HG02763 (cell line): ENCODE results near the gene LIN28B.
"Not testable (repeated sequence)": the region's sequence is repeated elsewhere in the genome, so short reads cannot be mapped to it uniquely, and the experiment has no call there.

Experiments
- ATAC-seq: cut with Tn5 transposase; IDR thresholded peaks from one replicate; pipeline ENCODE4 v1.9.1; 2021; ENCODE audit warnings: mild to moderate bottlenecking, moderate library complexity; ENCODE audit not compliant: unreplicated experiment

LIN28B gene

GRCh38 chr6:105005451-105005850, 48.5 kb downstream of the LIN28B start:
- ATAC-seq = no peak

DNA sequence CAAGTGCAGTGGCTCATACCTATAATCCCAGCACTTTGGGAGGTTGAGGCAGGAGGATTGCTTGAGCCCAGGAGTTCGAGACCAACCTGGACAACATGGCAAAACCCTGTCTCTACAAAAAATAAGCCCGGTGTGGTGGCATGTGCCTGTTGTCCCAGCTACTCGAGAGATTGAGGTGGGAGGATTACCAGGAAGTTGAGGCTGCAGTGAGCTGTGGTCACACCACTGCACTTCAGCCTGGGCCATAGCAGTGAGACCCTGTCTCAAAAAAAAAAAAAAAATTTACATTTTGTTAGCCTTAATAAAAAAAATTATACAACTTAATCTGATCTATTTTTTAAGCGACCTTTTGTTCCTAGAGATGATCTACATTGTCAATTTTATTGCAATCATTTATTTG, 56.6 kb downstream of the LIN28B start:
- ATAC-seq = not testable (repeated sequence)

DNA sequence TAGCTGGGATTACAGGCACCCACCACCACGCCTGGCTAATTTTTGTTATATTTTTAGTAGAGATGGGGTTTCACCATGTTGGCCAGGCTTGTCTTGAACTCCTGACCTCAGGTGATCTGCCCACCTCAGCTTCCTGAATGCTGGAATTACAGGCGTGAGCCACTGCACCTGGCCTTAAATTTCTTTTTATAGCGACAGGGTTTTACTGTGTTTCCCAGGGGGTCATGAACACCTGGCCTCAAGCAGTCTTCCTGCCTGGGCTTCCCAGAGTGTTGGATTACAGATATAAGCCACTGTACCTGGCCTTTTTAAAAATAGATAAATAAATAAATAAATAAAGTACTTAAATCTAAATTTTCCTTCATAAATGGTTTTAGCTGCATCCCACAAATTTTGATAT, 57.5 kb downstream of the LIN28B start:
- no peak for ATAC-seq

- ATAC-seq = no peak
These were observed 58.0 kb downstream of the LIN28B start for GRCh38 chr6:105014954-105015353.

GRCh38 chr6:105015482-105015881, 58.6 kb downstream of the LIN28B start:
- no peak for ATAC-seq

- no peak for ATAC-seq
These were observed 62.4 kb downstream of the LIN28B start for GRCh38 chr6:105019285-105019684.

- no peak for ATAC-seq
These were observed 64.5 kb downstream of the LIN28B start for GRCh38 chr6:105021399-105021798.

DNA sequence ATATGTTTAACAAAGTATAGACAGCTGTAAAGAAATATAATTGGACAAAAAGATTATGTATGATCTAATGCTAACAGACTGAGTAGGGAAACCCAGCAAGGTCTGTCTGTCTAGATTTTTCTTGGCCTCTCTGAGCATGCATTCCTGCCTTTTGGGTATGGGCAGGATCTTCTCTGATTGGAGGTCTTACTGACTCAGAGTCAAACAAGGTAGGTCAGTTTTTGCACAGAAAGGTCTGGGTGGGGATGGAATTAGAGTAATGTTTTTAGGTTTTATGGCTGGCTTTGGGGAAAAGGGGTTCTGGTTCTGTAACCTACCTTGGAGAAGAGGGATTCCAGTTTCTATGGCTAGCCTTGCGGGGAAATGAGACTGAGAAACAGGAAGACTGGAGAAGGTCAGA, 65.5 kb downstream of the LIN28B start:
- no peak for ATAC-seq

DNA sequence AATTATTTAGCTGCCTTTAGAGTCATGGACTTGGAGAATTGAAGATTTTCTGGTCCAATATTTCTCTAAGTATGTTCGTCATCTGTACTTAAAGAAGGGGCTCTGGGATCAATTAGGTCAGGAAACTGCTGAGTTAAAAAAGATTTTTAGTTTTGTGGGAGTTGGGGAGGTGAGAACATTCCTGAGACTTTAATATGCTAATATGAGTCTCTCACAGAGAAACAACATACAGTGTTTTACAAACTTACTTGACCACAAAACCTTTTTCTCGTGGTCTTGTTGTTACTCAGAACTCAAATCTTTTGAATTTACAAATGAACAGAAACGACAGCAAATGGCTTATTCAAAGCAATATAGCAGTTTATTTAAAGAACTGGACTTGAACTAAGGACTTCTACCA, 67.9 kb downstream of the LIN28B start:
- no peak for ATAC-seq

- ATAC-seq = no peak
These were observed 72.0 kb downstream of the LIN28B start for GRCh38 chr6:105028898-105029297.

DNA sequence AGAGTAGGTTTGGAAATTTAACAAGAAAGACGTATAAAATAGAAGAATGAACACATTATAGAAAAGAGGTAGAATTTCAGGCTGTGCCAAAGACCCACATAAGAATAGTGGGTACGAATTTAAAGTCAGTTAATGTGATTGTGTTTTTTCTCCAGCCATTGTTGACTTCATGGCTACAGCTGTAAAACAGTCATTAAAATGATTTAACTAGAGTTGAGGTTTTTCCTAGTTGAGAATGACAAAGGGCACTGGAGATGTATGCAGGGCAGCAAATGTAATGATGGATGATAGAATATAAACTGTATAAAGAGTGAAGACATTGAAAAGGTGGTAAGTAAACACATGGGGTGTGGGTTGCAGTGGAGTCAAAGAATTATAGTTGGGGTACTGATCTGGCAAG, 72.7 kb downstream of the LIN28B start:
- ATAC-seq = no peak

DNA sequence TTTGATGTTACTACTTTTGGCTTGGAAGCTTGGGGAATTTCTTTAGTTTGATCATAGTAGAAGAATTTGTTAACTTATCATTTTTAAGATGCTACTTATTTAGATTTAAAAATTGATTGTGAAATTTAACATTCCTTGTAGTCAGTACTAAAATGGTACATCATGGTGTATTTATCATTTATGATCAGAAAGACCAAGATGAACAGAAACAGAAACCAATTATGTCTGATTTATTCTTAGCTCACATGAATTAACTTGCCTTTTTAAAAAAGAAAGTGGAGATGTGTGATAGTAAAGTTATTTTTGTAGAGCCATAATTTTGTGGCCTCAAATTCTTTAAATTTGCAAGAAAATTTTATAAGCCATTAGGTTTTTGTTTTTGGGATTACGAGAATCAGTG, 77.6 kb downstream of the LIN28B start:
- ATAC-seq = no peak

GRCh38 chr6:105035299-105035698, 78.4 kb downstream of the LIN28B start:
- no peak for ATAC-seq

DNA sequence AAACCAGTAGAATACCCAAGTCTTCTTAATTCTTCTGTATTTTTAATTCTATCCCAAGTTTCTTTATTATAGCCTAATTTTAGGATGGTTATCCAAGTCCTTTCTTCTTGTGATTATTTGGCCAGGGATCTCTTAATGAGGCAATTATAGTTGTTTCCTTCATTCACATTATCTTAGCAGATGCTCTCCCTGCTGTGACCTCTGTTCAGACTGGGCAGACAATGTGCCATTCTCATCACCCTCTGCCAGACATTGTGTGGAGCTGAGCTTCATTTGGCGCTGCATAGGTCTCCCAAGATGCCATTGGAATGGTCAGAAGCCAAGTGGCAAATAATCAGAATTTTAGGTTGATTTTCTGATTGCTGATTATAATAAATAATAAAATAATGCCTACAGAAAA, 79.4 kb downstream of the LIN28B start:
- no peak for ATAC-seq

- no peak for ATAC-seq
These were observed 81.4 kb downstream of the LIN28B start for GRCh38 chr6:105038259-105038658.

GRCh38 chr6:105041880-105042279, 85.0 kb downstream of the LIN28B start:
- no peak for ATAC-seq

DNA sequence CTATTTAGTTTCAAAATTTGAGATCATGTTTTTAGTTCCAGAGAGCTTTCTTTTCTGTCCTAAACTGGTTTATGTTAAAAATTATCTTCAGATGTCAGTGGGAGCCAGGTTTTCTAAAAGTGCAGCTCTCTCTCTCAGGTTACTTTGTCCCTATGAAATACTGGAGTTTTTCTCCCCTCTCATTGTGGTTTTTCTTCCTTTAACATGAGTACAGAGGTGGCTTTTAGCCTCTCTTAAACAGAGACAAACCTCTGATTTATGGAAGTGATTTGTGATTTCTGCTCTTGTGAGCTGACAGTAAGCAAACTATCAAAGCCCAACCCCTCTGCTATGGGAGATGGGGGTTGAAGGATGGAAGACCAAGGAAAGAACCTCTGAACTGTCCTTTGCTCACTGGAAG, 85.7 kb downstream of the LIN28B start:
- ATAC-seq = no peak

- no peak for ATAC-seq
These were observed 87.1 kb downstream of the LIN28B start for GRCh38 chr6:105043979-105044378.

DNA sequence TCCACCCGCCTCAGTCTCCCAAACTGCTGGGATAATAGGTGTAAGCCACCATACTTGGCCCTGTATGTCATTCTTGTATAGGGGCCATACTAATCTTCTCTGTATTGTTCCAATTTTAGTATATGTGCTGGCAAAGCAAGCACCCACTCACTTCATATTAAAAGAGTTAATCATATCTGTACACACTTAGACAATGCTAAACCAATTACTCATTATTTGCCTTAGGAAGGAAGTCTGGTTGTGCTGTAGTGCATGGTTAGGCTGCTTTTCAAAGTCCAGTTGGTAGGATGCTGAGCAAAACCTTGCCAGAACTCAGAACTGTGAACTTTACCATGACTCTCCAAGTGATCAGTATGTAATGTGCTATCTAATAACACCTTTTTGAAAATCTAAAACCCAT, 88.6 kb downstream of the LIN28B start:
- no peak for ATAC-seq

GRCh38 chr6:105051941-105052471, 95.1 kb downstream of the LIN28B start:
- no peak for ATAC-seq

GRCh38 chr6:105056646-105057045, 99.7 kb downstream of the LIN28B start:
- ATAC-seq = no peak

DNA sequence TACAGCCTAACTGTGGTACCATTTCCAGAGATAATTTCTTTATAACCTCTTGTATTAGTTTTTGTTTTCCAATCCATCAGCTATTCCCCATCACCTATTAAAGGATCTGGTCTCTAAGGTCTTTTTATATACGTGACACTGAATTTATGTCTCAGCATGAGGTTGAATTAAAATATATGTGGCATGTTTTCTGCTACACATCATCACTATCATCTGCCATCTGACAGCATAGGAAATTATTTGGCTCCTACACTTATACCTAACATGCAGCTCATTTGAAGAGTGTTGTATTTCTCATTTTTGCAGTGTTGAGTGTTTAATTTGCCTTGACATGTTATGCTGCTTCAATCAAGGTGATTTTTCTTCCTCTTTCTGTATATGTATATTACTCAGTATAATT, 100.3 kb downstream of the LIN28B start:
- no peak for ATAC-seq

GRCh38 chr6:105058316-105058715, 101.4 kb downstream of the LIN28B start:
- no peak for ATAC-seq

DNA sequence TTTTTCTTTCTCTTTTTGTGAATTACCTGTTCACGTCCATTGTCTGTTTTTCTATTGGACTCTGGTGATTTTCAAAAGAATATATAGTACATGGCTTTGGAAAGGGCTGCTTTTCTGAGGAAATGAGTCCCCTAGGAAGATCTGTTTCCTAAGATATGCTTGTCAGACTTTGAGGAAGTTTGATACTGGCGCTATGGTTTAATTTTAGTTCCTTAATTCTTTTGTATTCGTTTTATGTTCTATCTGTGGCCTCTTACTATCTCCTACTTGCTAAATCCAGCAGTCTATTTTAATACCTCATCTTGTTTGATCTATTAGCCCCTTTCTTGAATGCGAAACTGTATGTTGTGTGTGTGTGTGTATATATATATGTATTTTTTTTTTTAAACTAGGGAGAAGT, 101.9 kb downstream of the LIN28B start:
- ATAC-seq = no peak
